ENCODE data around the gene EDDM13. TPM values are rescaled to one million over a fixed set of nuclear protein-coding genes. Genes with fewer than 3 reads are reported as not detected.
"Not testable (repeated sequence)": the region's sequence is repeated elsewhere in the genome, so short reads cannot be mapped to it uniquely, and the experiment has no call there.

Gene EDDM13, protein sequence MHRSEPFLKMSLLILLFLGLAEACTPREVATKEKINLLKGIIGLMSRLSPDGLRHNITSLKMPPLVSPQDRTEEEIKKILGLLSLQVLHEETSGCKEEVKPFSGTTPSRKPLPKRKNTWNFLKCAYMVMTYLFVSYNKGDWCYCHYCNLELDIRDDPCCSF
- 1.8 TPM for polyA plus RNA-seq (ENCODE audit: insufficient read length)

DNA sequence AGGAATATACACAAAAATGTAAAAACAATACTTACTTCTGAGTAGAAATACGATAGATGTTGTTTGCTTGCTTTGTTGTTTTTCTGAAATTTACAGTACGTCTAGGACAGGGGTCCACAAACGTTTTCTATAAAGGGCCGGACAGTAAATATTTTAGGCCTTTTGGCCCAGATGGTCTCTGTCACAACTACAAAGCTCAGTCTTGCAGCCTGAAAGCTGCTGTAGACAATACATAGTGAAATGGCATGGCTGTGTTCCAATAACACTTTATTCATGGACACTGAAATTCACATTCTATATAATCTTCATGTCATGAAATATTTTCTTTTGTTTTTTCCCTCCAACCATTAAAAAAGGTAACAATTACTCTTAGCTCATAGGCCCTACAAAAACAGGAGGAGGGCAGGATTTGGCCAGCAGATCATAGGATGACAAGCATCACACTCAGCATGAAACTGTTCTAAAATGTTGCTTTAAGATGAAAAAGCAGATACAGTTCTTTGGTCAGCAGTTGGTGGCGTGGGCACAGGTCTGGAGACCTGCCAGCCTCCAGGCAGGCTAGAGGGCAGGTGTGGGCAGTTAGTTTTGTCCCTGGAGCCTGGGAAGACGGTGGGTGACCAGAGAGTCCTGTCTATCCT, at the start of gene EDDM13:
EDDM13 (plus strand) TSS at position 588 of the 638 bp plus-strand sequence. CDS start 87 bp downstream, outside the sequence.
- DNase-seq (ENCODE audit: low read depth) = no peak

DNA sequence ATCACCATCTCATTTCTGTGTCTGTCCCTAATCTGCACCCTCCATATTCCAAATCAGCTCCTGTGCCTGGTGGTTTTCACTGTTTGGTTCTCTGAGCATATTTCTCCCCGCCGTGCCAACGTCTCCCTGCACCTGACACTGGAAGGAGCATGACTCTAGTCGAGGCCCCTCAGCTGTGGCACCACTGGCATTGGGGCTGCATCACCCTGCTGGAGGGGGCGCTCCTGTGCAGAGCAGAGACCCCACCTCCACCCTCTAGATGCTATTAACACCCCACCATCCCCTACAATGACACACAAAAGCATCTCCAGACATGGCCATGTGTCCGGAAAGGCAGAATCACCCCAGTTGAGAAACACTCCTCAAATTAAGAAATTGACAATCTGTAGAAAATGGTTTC, 49.6 kb upstream of the EDDM13 start:
- no peak for DNase-seq (ENCODE audit: low read depth)

DNA sequence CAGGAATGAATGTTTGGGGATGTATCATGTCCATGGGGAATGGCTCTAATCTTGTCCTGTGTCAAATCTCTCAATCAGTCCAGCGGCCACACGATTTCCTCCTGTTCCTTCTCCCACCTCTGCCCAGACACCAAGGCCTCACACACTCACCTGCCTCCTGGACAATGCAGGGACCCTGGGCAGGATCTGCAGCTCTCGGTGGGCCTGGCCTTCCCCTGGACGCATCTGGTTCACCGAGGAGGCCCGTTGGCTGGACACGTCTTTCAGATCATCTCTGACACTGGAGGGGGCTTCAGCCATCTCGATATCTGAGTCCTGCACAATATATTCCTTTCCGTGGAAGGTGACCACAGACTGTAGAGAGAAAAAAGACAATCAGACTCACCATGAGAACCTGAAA, 49.1 kb upstream of the EDDM13 start:
- no peak for DNase-seq (ENCODE audit: low read depth)

DNA sequence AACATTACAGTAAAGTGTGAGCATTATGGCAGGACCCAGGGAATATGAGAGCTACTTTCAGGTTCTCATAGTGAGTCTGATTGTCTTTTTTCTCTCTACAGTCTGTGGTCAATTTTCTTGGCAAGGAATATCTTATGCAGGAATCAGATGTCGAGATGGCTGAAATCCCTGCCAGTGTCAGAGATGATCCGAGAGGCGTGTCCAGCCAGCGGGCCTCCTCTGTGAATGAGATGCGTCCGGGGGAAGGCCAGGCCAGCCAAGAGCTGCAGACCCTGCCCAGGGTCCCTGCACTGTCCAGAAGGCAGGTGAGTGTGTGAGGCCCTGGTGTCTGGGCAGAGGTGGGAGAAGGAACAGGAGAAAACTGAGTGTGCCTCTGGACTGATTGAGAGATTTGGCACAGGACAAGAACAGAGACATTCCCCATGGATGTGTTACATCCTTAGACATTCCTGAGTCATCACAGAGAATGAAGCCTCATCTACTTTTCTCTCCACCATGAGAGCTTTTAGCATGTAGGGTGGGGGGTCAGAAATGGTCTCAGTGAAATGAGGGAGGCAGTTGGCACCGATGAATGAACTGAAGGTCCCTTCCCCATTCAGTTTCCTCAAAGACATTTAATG, 27.3 kb upstream of the EDDM13 start:
- no peak for DNase-seq (ENCODE audit: low read depth)

DNA sequence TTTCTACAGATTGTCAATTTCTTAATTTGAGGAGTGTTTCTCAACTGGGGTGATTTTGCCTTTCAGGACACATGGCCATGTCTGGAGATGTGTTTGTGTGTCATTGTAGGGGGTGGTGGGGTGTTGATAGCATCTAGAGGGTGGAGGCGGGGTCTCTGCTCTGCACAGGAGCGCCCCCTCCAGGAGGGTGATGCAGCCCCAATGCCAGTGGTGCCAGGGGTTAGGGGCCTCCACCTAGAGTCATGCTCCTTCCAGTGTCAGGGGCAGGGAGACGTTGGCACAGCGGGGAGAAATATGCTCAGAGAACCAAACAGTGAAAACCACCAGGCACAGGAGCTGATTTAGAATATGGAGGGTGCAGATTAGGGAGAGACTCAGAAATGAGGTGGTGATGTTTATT, 26.8 kb upstream of the EDDM13 start:
- not testable (repeated sequence) for DNase-seq (ENCODE audit: low read depth)

DNA sequence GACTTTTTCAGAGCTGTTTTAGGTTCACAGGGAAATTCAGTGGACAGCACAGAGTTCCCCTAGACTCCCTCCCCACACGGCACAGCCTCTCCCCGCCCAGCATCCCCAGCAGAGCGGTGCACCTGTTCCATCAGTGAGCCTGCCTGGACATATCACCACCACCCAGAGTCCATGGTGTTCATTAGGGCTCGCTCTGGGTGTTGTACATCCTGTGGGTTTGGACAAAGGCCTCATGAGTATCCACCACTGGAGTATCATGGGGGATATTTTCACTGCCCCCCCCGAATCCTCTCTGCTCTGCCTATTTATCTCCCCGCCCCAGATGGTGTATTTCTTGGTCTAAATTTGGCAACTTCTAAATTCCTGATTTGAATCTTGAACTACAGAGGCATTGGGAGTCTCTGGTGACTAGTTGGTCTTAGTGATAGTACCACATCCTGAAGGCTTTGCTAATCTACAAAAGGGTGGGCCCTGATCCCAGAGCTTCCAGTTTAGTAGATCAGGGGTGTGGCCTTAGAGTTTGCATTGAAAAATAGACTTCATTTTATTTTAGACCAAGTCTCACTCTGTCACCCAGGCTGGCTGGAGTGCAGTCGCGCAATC, 23.7 kb upstream of the EDDM13 start:
- DNase-seq (ENCODE audit: low read depth) = not testable (repeated sequence)

DNA sequence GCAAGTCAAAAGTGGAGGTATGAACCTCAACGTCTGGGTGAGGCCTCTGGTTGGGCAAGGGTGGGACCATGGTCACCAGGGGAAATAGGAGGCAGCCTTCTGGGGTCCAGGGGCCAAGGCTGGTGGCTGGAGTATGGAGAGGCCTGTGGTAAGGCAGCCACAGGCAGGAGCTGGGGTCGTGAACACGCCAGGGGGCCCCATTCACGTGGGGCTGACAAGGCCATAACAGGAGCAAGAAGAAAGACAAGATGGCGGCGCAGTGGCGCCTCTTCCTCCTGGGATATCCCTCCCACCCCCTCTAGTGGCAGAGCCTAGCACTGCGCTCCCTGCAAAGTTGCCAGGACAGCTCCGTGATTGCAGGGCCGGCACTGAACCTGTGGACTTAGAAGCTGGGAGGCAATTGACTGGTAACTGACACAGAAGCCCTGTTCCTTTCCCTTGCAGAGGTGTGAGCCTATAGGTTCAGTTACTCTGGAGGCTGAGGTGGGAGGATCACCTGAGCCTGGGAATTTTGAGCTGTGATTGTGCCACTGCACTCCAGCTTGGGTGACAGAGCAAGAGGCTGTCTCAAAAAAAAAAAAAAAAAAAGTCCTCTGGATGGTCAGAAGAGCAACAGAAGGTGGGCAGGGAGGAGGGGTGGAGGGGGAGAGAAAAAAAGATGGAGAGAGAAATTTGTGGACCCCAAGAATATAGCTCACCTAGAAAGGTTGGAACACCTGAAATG, 19.7 kb upstream of the EDDM13 start:
- no peak for DNase-seq (ENCODE audit: low read depth)

DNA sequence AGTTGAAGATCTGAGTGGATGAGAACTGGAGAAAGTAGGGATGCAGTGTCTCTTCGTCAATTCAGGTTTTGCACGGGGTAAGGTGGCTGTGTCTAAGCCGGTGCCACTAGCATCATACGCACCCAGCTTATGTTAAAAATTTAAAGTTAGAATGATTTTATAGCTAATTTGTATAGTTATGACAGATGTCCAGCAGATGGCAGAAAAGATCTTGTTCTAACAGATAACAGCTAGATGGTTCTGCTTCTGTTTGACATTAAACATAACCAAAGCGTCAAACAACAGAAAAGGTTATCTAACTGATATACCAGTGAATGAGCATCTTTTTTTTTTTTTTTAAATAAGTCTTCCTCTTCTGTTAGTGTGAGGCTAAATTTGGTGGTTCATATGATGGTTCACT, 18.8 kb upstream of the EDDM13 start:
- DNase-seq (ENCODE audit: low read depth) = peak; percentile 44

DNA sequence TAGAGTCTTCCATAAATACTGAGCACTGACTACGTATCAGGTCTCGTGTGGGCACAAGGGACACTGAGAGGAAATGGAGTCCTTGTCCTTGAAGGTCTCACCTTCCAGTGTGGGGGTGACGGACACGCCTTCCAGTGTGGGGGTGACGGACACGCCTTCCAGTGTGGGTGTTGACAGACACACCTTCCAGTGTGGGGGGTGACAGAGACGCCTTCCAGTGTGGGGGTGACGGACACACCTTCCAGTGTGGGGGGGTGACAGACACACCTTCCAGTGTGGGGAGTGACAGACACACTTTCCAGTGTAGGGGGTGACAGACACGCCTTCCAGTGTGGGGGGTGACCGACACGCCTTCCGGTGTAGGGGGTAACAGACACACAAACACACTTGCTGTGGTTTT, 14.3 kb upstream of the EDDM13 start:
- DNase-seq (ENCODE audit: low read depth) = no peak

DNA sequence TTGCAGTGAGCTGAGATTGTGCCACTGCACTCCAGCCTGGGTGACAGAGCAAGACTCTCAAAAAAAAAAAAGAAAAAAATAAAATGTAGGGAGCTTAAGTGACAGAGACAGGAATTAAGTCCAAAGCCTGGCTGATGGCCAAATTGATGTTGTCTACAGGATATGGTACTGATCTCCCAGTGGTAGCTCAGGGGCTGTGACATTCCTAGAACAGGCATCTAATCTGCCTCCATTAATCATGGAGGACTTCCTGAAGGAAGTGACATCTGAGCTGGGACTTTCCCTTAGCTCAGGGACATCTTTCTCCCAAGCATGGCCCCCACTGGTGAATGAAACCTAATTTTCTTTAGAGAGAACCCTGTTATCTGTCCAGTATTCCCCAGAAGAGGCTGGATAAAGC, 11.4 kb upstream of the EDDM13 start:
- no peak for DNase-seq (ENCODE audit: low read depth)

DNA sequence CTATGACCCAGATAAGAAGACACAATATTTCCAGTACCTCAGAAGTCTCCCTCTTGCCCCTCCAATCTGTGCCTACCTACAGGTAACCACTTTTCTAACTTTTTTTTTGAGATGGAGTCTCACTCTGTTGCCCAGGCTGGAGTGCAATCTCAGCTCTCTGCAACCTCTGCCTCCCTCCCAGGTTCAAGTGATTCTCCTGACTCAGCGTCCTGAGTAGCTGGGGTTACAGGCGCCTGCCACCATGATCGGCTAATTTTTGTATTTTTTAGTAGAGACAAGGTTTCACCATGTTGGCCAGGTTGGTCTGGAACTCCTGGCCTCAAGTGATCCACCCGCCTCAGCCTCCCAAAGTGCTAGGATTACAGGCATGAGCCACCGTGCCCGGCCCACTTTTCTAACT, 10.6 kb upstream of the EDDM13 start:
- not testable (repeated sequence) for DNase-seq (ENCODE audit: low read depth)

DNA sequence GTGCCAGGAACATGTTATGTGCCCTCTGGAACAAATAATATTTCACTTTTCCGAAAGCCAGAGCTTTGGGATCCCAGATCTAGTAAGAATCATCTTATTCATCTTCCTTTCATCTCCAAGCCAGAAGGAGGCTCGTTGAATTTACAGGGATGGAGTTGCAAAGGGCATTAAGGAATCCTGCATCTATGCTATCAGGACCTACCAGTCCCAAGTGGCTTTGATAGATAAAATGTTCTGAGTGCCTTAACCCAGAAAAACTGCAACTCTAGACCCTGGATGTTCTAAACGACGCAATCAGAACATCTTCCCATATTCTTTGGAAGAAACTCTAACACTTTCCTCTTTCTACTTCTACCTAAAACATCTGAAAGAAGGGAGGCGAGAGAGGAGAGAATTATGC, 9.2 kb upstream of the EDDM13 start:
- no peak for DNase-seq (ENCODE audit: low read depth)

DNA sequence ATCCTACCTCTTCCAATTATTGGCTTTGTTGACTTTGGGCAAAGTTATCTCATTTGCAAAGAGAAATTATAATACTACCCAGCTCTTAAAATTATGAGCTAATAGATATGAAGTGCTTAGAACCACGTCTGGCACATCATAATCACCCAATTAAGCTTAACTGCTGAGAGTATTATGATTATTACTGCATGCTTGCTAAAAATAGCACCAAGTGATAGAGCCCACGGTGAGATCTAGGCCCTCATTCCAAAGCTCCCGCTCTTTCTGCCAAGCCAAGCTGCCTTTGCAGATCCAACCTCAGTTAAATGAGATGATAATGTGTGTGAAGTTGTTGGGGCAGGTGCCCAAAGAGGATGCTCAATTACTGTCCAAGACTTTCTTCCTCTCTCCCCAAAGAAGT, 6.5 kb upstream of the EDDM13 start:
- DNase-seq (ENCODE audit: low read depth) = no peak

DNA sequence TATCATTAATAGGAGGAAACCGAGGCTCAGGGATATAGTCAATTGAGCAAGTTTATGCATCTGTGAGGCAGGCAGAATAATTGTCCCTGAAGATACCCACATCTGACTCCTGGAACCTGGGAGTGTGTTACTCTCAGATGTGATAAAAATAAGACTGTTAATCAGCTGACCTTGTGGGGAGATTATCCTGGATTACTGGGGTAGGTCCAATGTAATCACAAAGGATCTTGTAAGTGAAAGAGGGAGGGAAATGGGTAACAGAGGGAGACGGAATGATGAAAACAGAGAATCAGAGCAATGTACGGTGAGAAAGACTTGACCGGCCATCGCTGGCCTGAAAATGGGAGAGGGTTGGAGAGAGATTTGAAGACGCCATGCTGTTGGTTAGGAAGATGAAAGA, 3.2 kb upstream of the EDDM13 start:
- no peak for DNase-seq (ENCODE audit: low read depth)

DNA sequence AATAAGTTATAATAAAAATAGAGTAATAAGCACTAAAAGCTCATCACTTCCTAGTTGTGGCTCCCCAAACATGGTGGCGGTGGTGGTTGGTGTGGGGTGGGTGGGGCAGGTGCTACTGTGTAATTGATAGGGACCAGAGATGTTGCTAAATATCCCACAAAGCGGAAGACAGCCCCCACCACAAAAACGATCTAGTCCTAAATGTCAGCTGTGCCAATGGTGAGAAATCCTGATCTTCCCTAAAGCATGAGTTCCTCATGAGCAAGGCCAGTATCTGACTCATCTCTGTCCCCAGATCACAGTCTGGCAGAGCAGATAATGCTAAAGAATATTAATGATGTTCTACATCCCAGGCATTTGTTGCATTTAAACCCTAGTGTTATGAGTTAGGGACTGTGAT, 1.9 kb upstream of the EDDM13 start:
- DNase-seq (ENCODE audit: low read depth) = no peak

DNA sequence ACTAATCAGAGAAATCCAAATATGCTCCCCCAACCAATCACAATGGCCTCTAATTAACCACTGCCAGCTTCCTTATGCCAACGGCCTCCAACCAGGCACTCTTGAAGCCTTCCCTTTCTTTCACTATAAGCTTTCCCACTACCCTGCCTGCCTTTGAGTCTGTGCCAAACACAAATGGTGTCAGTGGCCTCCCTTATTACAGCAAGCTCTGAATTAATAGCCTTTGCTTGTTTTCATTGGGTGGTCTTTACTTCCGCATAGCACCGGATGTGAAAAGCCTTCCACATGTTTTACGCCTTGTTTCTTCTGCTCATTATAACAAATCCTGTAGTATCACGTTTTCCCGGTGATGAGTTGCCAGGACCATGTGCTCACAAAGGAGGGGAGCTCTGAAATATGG, 1.4 kb upstream of the EDDM13 start:
- no peak for DNase-seq (ENCODE audit: low read depth)

DNA sequence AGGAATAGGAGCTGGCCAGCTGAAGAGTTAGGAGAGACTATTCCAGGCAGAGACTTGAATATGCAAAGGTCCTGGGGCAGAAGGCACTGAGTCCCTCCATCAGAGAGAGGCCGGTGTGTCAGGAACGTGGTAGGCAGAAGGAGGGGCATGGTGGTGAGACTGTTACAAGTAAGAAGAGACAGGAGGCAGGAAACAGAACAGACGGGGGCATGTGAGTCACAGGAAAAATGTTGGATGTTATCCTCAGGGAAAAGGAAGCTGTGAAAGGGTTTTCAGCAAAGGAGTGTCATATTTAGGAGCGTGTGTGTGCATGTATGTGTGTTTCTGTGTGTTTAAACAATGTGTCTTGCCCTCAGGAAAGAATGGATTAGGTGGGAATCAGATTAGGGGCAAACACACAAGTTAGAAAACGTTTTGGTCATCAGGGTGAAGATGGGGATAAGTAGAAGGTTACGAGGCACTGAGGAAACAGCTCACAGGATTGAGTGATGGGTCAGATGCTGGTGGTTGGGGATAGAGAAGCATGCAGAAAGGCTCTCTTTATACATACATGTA, 1.1 kb downstream of the EDDM13 start:
- DNase-seq (ENCODE audit: low read depth) = no peak

DNA sequence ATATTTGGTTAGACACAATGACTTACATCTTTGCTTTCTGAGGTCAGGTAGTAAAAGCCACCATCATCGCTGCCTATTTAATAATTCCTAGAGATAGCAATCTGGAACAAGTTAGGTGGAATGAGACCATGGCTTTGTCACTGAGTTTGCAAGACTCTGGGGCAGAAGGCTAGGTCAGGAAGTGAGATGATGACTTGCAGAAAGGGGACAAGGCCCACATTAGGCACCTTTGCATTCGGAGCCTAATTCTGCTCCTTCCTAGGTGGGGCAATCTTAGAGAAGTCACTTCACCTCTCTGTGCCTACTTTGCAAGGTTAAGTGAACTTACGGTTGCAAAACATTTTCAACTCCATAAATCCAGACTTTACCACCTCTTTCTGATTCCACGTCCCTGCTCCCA, 10.3 kb downstream of the EDDM13 start:
- DNase-seq (ENCODE audit: low read depth) = no peak

DNA sequence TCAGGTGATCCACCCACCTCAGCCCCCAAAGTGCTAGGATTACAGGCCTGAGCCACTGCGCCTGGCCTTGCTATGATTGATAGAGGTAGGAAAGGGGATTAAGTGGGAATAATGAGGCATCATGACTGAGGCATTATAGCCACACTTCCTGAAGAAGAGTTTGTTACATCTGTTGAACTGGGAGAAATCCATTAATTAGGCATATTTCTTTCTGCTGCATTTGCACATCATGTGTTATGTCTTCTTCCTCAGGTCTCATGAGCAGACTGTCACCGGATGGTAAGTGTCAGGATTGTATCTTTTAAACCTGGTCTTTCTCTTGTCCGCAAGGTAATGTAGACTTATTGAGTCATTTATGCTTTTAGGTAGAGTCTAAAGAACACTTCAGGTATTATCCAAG, 12.2 kb downstream of the EDDM13 start:
- DNase-seq (ENCODE audit: low read depth) = no peak

DNA sequence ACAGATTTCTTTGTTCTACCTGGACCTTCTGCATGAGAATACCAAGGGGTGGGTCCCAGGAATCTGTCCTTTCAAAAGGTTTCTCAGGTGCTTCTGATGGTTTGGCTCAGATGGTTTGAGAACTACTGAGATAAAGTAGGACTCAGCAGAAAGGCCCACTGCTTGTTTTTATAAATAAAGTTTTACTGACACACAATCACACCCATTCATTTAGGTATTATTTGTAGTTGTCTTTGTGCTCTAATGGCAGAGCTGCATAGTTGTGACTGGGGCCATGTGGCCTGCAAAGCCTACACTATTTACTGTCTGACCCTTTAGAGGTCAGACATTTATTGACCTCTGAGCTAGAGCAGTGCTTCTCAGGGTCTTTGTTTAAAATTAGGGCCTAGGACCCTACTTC, 17.6 kb downstream of the EDDM13 start:
- DNase-seq (ENCODE audit: low read depth) = no peak

DNA sequence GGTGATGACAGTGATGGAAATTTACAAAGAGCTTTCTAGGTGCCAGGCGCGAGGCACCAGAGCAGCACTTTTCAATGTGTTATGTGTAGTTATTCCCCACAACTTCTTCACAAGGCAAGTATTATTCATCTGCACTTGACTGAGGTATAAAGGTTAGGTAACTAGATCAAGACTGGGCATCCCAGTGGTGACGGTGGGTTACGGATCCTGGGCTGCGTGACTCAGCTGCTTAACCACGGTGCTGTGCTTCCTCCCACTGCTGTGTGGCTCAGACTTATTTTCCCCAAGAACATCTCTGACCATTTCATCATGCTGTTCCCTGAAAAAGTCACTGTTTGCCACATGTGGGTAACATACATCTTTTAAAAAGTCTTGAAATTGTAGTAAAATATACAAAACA, 19.3 kb downstream of the EDDM13 start:
- DNase-seq (ENCODE audit: low read depth) = no peak

DNA sequence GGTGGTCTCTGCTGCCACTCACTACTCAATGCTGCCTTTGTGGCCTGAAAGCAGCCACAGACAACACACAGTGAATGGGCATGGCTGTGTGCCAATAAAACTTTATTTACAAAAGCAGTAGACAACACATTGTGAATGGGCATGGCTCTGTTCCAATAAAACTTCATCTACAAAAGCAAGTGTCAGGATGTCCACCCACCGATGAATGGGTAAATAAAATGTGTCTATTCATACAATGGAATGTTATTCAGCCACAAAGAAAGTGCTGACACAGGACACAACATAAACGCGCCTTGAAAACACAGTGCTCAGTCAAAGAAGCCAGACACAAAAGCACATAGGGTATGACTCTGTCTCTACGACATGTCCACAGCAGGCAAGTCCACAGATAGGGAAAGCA, 22.0 kb downstream of the EDDM13 start:
- no peak for DNase-seq (ENCODE audit: low read depth)
